ENCODE results near the gene USP32. TPM values are rescaled to one million over a fixed set of nuclear protein-coding genes. Genes with fewer than 3 reads are reported as not detected.

The USP32 gene
- total and polyA plus RNA-seq, 10 of the 15 experiments (the other 5 are each of a cell fraction or from before 2014, with no cell fraction given): 7.8 to 37.3 (median 25.5) TPM

GRCh38 chr17:60231234-60231633, 160.7 kb downstream of the USP32 start:
- ChIA-PET RAD21 (ENCODE audit: unreplicated experiment) (interaction anchor here (0.6 to 2.6 kb wide), 17 partner anchors 36 to 339 kb away, joined by 3 to 9 read pairs (median 4); no protein-coding TSS in a partner anchor), CTCF (interaction anchor here (0.6 to 2.8 kb wide), 36 partner anchors 10 to 407 kb away, joined by 3 to 19 read pairs (median 4); partner anchors contain the start of genes CHCT1 and USP32), SMC1A (ENCODE audit: uncharacterized antibody, unreplicated experiment) (interaction anchor here (0.6 to 1.8 kb wide), 21 partner anchors 10 to 339 kb away, joined by 3 to 7 read pairs (median 3); partner anchors contain the start of gene HEATR6), POLR2A (interaction anchor here (0.6 kb wide), 2 partner anchors 152 to 178 kb away, joined by 3 to 6 read pairs; no protein-coding TSS in a partner anchor)
- H3K4me1 ChIP-seq (ENCODE audit: control insufficient read depth, insufficient read depth, low read length): no peaks in the 10 kb centered on the region
- DNase-seq (ENCODE audit: low read depth, low spot score) (no peak), FAIRE-seq (no peak), ATAC-seq (peak; percentile 59; the same call in 2 of the 3 replicates)
- BruUV-seq (replicated peaks): no TSS peak
- H3K27me3 ChIP-seq (replicated peaks in 1 of 2; ENCODE audit: control insufficient read depth in 2 of 2, insufficient read depth in 2 of 2, low read length in 1 of 2): no peaks in the 10 kb centered on the region
- WGBS (ENCODE audit: insufficient coverage, insufficient replicate concordance, low lambda C conversion rate, missing lambda C conversion rate): 100% methylated on average over 4 of the region's 4 CpGs
- in situ Hi-C loops (cut with MboI): no loop called here
- no peak overlapping the region for H3K4me3 ChIP-seq
- H3K79me2 ChIP-seq (ENCODE audit: control insufficient read depth, insufficient read depth, low read length): no peaks in the 10 kb centered on the region
- no peak overlapping the region for H3K9ac ChIP-seq (ENCODE audit: control insufficient read depth, insufficient read depth, low read length)
- no peak for TF ChIP-seq POLR2AphosphoS5 (IDR thresholded peaks at IDR 0.05; ENCODE audit: low read length)
- TF ChIP-seq YBX1 (IDR thresholded peaks at IDR 0.05): no peak
- TF ChIP-seq JUND (IDR thresholded peaks at IDR 0.05; ENCODE audit: low read depth, low read length): no peak
- TF ChIP-seq IKZF1 (conservative IDR thresholded peaks at IDR 0.05): no peak
- peak; percentile 36; the same call in 1 of the 2 replicates for TF ChIP-seq SMC3 (IDR thresholded peaks at IDR 0.05; ENCODE audit: borderline replicate concordance, low read length)
- TF ChIP-seq RAD21 (IDR thresholded peaks at IDR 0.05; ENCODE audit: insufficient read depth, low read depth, low read length): peak; percentile 54
- TF ChIP-seq EED (IDR thresholded peaks at IDR 0.05; ENCODE audit: low read depth): no peak
- TF ChIP-seq CHD1 (IDR thresholded peaks at IDR 0.05; ENCODE audit: low read depth, low read length): no peak
- TF ChIP-seq CTCF (IDR thresholded peaks at IDR 0.05 in 2 of 3, conservative IDR thresholded peaks at IDR 0.05 in 1 of 3; ENCODE audit: control insufficient read depth in 2 of 3, extremely low read depth in 1 of 3, insufficient read depth in 1 of 3, low read depth in 3 of 3, low read length in 3 of 3): peak; percentile 36 to 51 (median 42)
- TF ChIP-seq RB1 (IDR thresholded peaks at IDR 0.05; ENCODE audit: borderline replicate concordance): no peak
- no peak for TF ChIP-seq MAX (IDR thresholded peaks at IDR 0.05; ENCODE audit: low read depth, low read length)
- H3K36me3 ChIP-seq (ENCODE audit: control insufficient read depth in 2 of 2, insufficient read depth in 2 of 2, low read length in 1 of 2): no peaks in the 10 kb centered on the region; a peak in 1 of 4 replicates
- no peaks in the 10 kb centered on the region for H4K20me1 ChIP-seq (ENCODE audit: control insufficient read depth, insufficient read depth)
- H2AFZ ChIP-seq (ENCODE audit: control insufficient read depth, low read depth, low read length): no peak overlapping the region
- no peak overlapping the region for H3K4me2 ChIP-seq (ENCODE audit: control insufficient read depth, insufficient read depth)
- intact Hi-C loops (cut with micrococcal nuclease; ENCODE audit: unreplicated experiment): no loop called here
- no peaks in the 10 kb centered on the region for H3K9me3 ChIP-seq (replicated peaks; ENCODE audit: control insufficient read depth, insufficient read depth, low read length)
- H3K27ac ChIP-seq (ENCODE audit: control insufficient read depth, insufficient read depth): no peak overlapping the region

All from GM12878 (cell line).